22Rv1 (cell line): ENCODE data around the gene WWOX.

Experiments
- ZFX ChIP-seq: fragments of 450-650 bp; IDR thresholded peaks from 2 replicates; pipeline ENCODE4 v1.6.1; 2017; ENCODE audit warnings: antibody characterized with exemption, borderline replicate concordance
- TF ChIP-seq, protein P1 (sequence below): fragments of 450-650 bp; IDR thresholded peaks from 2 replicates; pipeline ENCODE4 v1.5.1; 2017; ENCODE audit warnings: mild to moderate bottlenecking

DNA sequence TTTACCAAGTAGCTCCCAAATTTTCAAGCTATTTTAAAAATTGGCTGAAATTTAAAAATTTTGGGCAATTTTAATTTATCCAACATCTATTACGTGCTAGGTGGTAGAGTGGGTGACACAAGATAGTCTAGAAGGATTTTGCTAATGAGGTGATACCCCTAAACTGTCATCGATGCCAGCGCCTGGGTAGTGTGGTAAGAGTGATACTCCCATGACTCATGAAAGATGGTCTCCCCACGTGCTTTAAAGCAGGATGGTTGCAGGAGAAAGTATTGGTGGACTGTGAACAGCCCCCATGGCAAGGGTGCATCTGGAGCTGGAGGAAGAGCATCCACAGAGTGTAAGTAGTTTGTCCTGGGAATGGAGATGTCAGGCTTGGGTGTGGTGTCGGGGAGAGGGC lies 77.8 kb downstream of the WWOX start:
- TF ChIP-seq, protein P1, sequence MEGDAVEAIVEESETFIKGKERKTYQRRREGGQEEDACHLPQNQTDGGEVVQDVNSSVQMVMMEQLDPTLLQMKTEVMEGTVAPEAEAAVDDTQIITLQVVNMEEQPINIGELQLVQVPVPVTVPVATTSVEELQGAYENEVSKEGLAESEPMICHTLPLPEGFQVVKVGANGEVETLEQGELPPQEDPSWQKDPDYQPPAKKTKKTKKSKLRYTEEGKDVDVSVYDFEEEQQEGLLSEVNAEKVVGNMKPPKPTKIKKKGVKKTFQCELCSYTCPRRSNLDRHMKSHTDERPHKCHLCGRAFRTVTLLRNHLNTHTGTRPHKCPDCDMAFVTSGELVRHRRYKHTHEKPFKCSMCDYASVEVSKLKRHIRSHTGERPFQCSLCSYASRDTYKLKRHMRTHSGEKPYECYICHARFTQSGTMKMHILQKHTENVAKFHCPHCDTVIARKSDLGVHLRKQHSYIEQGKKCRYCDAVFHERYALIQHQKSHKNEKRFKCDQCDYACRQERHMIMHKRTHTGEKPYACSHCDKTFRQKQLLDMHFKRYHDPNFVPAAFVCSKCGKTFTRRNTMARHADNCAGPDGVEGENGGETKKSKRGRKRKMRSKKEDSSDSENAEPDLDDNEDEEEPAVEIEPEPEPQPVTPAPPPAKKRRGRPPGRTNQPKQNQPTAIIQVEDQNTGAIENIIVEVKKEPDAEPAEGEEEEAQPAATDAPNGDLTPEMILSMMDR: no peak
- no peak for TF ChIP-seq ZFX
